GM18508 (cell line): ENCODE data around the gene KRTAP10-2.
"Not testable (repeated sequence)": the region's sequence is repeated elsewhere in the genome, so short reads cannot be mapped to it uniquely, and the experiment has no call there.

Experiments
- ATAC-seq: cut with Tn5 transposase; IDR thresholded peaks from one replicate; pipeline ENCODE4 v1.9.1; 2021; ENCODE audit warnings: moderate number of reproducible peaks; ENCODE audit not compliant: insufficient read depth, unreplicated experiment

KRTAP10-2 gene, protein sequence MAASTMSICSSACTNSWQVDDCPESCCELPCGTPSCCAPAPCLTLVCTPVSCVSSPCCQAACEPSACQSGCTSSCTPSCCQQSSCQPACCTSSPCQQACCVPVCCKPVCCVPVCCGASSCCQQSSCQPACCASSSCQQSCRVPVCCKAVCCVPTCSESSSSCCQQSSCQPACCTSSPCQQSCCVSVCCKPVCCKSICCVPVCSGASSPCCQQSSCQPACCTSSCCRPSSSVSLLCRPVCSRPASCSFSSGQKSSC

DNA sequence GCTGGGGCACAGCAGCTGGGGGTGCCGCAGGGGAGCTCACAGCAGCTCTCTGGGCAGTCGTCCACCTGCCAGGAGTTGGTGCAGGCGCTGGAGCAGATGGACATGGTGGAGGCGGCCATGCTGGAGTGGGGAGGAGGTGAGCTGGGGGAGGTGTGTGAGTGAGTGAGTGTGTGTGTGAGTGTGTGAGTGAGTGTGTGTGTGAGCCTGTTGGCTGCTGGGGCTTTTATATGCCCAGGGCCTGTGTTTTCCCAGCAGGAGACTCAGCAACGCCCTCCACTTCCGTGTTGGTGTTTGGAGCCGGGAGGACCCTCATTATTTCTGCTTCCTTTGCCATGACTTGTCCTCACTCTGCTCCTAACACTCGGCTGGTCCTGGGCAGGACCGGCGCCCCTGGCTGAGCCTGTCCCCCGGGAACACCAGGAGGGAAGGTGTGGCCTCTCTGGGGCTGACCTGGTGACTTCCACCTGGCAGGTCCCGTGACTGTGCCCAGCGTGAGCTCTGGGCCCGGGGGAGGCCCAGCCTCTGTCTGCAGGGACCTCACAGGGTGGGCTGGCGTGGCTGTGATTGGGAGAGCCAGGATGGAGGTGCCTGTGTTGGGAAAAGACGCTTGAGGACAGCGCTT is at the start of gene KRTAP10-2:
TSS of gene KRTAP10-2 (minus strand) at position 166 of the 622 bp plus-strand sequence. CDS start at position 119, 47 bp downstream.
- ATAC-seq, result no peak

DNA sequence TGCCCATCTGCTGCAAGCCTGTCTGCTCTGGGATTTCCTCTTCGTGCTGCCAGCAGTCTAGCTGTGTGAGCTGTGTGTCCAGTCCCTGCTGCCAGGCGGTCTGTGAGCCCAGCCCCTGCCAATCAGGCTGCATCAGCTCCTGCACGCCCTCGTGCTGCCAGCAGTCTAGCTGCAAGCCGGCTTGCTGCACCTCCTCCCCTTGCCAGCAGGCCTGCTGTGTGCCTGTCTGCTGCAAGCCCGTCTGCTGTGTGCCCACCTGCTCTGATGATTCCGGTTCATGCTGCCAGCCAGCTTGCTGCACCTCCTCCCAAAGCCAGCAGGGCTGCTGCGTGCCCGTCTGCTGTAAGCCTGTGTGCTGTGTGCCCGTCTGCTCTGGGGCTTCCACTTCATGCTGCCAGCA is 49.8 kb upstream of the KRTAP10-2 start:
- ATAC-seq, result not testable (repeated sequence)

DNA sequence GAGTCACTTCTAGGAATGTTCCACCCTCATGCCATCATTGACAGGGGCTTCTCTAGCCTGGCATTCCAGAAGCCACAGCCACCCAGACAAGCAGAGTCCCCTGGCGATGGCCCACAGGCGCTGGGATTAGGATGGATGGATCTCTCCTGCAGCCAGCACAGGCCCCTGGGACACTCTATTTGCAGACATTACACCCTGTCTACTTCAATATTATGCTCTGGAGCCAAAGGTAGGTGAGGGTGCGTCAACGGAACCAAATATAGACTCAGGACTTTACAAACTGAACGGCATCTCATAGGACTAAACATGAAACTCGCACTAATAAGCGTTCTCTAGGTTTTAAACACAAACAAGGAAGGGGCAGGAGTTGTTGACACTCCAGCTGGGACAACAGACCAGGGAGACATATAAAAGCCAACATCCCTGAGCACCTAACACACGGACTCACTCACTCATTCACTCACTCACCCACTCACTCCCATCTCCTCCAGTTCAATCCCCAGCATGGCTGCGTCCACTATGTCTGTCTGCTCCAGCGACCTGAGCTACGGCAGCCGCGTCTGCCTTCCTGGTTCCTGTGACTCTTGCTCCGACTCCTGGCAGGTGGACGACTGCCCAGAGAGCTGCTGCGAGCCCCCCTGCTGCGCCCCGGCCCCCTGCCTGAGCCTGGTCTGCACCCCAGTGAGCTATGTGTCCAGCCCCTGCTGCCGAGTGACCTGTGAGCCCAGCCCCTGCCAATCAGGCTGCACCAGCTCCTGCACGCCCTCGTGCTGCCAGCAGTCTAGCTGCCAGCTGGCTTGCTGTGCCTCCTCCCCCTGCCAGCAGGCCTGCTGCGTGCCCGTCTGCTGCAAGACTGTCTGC is 49.0 kb upstream of the KRTAP10-2 start, which contains the start of gene KRTAP10-7:
TSS of gene KRTAP10-7 (plus strand) at position 480 of the 861 bp plus-strand sequence. CDS start at position 505, 25 bp downstream.
- ATAC-seq, result not testable (repeated sequence)

DNA sequence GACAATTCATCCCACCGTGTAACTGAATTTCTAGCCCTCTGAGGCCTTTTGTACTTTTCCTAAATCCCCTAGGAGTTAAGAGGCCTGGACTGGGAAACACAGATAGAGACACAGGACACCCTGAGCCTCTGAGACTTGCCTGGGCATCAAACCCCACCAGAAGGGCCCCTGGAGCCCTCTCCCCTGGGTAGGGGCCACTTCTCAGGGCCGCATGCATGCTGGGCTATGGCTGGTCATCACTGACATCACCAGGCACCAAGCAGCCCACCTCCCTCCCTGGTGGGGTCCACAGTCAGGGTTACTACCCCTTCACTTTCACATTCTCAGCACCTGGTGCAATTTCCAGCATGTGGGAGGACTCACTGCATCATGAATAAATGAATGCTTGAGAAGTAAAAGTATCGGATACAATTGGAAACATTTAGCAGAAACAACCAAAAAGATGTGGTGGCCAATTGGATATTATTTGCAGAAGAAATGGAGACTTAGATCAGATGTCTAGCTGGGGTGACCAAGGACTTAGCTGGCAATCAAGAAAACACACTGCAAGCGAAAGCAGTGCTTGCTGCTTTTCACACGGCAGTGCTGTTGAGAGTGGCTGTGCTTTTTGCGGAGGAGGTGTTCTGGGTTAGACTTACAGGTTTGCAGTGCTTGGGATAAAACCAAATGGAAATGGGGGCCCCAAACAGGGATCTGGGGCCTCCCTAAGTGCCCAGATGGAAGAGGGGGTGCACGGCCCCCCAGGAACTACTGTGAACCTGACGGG is 48.1 kb upstream of the KRTAP10-2 start:
- ATAC-seq, result no peak

DNA sequence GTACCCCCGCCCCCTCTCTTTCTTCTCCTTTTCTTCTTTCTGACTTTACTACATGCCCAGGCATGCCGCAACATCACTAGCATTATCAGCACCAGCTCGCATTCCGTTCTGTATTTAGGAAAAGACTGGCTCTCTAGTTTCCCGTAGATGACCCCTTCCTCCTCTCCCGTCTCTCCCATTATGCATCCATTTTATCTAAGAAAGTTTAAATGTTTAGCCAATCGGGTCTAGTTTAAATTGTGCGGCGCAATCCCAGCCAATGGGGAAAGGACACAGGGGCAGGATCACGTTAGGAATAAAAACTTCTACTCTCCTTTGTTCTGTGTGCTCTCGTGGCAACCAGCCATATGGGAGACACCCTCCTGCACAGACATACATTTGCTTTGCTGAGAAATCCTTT is 46.8 kb upstream of the KRTAP10-2 start:
- ATAC-seq, result no peak

DNA sequence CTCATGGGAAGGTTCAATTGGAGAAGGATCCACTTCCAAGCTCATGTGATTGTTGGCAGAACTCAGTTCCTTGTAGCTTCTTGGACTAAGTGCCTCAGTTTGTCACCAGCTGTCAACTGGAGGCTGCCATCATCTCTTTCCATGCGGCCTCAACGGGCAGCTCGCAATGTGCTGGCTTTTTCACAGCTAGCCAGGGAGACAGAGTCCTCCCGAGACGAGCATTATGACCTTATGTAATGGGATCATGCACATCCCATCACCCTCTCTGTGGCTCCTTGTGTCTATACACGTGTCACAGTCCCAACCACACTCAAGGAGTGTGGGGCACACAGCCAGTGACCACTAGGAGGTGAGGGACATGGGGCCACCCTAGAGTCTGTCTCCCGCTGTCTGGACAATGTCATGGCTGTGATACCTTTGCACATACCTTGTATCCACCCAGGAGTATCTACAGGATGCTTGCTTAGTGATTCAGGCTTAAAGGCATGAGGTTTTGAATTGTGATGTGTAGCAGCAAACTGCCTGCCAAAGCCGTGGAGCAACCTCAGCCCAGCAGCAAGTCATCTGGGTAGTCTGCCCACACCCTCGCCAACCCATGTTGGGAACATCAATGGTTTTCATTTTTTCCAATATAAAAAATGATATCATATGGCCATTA is 44.9 kb upstream of the KRTAP10-2 start:
- ATAC-seq, result no peak

DNA sequence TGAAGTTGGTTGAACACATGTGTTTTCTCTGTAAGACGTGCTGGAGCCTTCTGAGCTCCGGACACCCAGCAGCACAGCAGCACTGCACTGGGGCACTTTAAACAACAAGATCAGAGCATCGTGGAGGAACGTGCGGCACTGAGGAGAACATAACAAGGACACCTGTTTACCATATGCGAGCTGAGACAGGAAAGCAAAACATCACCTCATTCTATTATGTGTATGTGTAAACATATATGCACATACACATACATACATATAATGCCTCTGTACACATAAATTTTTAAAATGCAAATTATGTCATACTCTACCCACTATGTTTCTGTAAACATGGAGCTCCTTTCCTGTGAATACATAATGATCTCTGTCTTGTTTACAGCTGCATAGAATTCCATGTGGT is 44.2 kb upstream of the KRTAP10-2 start:
- no peak for ATAC-seq

DNA sequence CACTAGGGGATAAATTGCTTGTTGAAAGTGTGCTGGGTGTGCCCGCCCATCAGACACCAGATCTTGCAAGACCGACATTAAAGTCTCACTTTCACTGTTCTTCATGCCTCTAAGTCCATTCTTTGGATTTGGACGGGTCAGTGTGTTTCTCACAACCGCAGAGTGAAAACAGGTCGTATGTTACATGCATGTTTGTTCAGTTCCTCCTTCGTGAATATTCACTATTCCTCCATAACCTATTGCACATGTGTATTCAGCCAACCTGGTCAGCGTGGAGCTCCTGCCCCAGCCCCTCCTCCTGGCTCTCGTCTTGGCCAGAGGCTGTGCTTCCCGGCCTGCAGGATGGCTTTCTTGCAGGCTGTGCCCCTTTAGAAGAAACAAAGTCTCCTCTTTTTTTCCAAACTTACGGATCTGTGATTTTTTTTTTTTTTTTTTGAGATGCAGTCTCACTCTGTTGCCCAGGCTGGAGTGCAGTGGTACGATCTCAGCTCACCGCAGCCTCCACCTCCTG is 43.2 kb upstream of the KRTAP10-2 start:
- ATAC-seq, result no peak

DNA sequence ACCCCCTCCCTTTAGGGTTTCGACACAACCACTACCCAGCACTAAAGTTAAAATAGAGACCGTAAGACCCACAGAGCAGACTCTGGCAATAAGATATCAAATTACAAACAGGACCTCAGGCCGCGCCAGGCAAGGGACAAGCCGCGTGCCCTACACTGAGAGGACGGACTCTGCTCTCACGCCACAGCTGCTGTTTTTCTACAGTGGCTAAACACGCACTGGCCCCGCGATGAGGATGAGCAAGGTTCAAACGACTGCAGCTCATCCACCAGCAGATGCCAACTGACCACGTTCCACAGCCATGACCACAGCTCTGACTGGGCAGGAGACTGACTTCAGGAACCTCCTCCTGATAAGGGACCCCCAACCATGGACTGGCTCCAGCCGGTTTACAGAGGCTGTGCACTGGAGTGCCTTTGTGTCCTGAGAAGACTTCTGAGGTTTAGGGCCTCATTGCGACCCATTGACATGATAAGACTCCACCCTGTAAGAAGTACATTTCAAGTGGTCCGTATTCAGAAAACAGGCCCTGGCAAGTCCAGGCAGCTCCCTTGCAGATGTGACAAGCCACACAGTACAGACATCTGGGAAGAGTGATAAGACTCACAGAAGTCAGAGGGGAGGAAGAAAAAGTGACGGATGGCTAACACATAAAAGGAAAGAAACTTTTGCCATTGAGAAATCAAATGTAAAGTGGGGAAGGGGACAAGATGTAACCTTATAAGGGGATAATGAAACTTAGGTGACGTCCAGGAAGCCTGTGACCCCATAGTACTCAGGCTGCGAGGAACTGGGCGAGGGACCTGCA is 42.5 kb upstream of the KRTAP10-2 start:
- no peak for ATAC-seq

DNA sequence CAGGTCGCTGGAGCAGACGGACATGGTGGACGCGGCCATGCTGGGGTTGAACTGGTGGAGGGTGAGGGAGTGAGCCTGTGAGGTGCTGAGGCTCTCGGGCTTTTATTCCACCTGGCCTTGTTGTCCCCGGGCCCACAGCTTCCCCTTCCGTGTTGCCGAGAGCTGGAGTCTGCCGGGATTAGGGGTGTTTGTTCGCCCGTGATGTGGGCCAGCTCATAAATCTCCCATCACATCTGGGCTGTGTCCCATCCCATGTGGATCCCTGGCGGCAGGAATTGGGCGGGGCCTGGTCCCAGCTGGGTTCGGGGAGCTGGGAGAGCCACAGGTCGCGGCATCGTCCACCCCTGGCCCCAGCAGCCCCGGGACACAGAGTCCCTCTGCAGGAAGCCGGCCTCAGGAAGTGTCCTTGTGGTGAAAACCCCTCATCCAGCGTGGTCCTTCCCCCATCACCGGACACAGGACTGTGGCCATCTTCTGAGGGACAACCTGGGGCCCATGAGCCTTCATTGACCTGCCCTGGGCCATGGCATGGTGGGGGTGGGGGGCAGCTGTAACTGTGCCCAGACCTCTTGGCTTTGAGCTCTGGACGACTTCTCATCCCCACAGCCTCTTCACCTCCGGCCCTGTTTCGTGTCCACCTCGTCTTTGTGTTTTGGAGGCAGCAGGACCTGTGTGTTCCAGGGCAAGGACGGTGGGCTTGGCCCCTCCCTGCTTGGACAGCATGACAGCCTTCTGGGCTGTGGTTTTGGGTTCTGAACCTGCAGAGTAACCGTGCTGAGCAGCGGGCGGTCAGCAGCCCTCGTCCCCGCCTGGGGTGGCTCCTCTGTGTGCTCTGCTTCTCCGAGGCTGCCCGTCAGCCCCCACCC is 41.4 kb upstream of the KRTAP10-2 start, which contains the start of gene KRTAP10-6:
TSS of gene KRTAP10-6 (minus strand) at position 60 of the 866 bp plus-strand sequence. CDS start at position 39, 21 bp downstream.
- ATAC-seq, result no peak

DNA sequence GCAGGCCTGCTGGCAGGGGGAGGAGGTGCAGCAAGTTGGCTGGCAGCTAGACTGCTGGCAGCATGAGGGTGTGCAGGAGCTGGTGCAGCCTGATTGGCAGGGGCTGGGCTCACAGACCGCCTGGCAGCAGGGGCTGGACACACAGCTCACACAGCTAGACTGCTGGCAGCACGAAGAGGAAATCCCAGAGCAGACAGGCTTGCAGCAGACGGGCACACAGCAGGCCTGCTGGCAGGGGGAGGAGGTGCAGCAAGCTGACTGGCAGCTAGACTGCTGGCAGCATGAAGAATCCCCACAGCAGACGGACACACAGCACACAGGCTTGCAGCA is 40.5 kb upstream of the KRTAP10-2 start:
- ATAC-seq, result not testable (repeated sequence)

DNA sequence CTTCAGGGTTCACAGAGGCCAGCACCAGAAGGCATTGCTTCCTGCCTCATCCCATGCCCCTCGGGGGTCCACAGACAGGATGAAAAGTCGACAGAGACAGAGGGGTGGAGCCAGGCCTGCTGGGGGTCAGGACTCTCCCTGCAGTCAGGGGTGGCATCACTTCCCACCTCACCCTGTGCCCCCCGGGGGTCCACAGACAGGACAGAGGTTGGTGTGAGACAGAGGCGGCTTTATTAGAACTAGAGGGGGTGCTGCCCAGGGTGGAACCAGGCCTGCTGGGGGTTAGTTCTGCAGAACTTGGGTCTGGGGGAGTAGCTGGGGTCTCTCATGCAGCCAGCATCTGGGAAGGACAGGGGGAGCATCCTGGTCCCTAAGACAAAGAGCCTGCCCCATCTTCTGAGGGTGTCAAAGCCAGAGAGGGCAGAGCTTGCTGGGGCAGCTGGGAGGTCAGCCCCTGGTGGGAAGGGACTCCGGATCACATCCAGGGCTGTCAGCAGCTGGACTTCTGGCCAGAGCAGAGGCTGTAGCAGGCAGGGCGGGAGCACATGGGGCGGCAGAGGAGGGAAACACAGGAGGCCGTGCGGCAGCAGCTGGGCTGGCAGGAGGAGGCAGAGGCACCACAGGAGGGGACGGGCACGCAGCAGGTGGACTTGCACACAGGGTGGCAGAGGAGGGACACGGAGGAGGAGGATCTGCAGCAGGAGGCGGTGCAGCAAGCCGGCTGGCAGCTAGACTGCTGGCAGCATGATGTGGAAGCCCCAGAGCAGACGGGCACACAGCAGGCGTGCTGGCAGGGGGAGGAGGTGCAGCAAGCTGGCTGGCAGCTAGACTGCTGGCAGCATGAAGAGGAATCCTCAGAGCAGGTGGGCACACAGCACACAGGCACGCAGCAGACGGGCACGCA is 39.8 kb upstream of the KRTAP10-2 start:
- not testable (repeated sequence) for ATAC-seq

DNA sequence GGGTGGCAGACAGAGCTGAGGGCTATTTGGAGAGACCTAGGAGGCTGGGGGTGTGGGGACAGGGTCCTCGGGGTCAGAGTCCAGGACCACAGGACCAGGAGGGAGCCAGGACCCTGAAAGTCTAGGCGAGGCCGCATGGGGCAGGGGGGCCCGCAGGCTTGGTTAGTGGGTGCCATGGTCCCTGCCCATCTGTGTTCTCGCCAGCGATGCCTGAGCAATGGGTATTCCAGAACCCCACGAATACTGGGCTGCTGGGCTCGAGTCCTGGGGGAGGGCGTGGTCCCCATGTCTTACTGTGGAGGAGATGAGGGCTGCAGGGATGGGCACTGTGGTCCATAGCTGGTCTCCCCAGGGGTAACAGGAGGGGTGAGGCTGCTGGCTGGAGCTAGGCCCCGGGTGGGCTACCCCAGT is 39.0 kb upstream of the KRTAP10-2 start:
- ATAC-seq, result no peak

DNA sequence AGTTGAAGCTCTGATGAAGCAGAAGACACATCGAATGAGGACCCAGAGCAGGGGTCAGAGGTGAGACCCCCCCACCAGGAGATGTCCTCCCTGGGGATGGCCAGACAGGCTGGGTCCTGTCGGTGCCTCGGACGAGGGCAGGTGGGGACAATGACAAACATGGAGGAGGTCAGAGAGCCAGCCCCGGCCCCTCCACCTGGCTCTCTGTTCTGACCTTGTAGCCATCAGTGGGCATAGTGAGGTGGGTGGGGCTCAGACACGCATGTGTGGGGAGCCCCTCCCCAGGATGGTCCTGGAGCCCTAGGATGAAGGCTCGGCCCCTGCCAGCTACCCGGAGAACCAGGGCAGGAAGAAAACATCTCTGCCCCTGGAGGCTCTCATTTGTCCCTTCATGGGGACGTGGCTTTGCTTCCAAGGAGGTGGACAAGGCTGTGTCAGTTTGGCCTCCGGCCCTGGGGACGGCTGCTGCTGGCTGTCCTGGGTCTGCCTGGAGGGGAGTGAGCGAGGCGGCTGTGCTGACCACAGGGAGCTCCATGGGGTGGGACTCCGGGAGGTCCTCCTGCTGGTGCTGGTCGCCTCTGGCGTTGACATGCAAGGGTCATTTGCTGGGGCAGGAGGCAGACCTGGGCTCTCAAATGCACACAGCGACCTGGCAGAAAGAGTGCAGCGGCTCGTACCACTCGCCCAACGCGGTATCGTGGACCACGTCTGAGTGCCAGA is 38.4 kb upstream of the KRTAP10-2 start:
- no peak for ATAC-seq

DNA sequence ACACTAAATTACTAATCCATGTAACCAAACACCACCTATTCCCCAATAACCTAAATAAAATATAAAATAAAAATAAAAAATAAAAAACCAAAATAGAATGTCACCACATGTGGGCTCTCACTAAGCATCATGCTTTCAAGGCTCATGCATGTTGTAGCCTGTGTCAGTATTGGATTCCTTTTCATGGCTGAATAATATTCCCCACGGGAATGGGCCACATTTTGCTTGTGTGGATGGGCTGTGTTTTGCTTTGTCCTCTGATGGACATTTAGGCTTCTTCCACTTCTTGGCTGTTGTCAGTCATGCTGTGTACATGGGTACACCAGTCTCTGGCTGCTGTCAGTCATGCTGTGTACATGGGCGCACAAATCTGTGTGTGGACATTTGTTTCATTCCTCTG is 37.8 kb upstream of the KRTAP10-2 start:
- ATAC-seq, result no peak

DNA sequence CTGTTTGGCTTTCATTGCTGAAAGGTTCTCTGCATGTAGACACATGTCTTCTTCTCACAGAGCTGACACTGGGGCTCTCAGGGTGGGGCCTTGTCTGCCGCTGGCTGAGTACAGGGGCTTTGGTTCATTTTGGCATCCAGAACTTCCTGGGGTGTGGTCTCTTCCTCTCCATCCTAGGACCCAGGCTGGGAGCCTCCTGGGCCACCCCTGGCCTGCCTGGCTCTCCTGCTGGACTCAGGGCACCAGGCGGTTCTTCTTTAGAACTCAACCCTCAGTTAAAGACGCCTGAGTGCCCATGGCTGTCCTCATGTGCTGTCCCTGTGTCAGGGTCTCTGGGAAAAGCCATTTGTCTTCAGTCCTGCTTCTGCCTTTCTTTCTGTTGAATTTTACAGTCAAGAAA is 34.6 kb upstream of the KRTAP10-2 start:
- no peak for ATAC-seq
